ENCODE results near the gene STAC2.

STAC2 gene

GRCh38 chr17:39195568-39196160 is 30.1 kb downstream of the STAC2 start:
- no peak for TF ChIP-seq CTCF (IDR thresholded peaks at IDR 0.05; ENCODE audit: low read depth, low read length, missing control alignments)
- DNase-seq (ENCODE audit: low read depth): no peak
- in situ Hi-C loops (cut with HindIII; ENCODE audit: low sequenced_read_pairs): no loop called here
- peak overlapping the region; percentile 79 for H3K4me3 ChIP-seq (ENCODE audit: low read depth, low read length)

GRCh38 chr17:39194985-39195524 is 30.7 kb downstream of the STAC2 start:
- no peak for TF ChIP-seq CTCF (IDR thresholded peaks at IDR 0.05; ENCODE audit: low read depth, low read length, missing control alignments)
- in situ Hi-C loops (cut with HindIII; ENCODE audit: low sequenced_read_pairs): no loop called here
- DNase-seq (ENCODE audit: low read depth): no peak
- H3K4me3 ChIP-seq (ENCODE audit: low read depth, low read length): peak overlapping the region; percentile 79

GRCh38 chr17:39194089-39194984 is 31.4 kb downstream of the STAC2 start:
- no peak for DNase-seq (ENCODE audit: low read depth)
- TF ChIP-seq CTCF (IDR thresholded peaks at IDR 0.05; ENCODE audit: low read depth, low read length, missing control alignments): peak; percentile 53
- H3K4me3 ChIP-seq (ENCODE audit: low read depth, low read length): peak overlapping the region; percentile 79
- in situ Hi-C loops (cut with HindIII; ENCODE audit: low sequenced_read_pairs): no loop called here

GRCh38 chr17:39193346-39193745 is 32.4 kb downstream of the STAC2 start:
- in situ Hi-C loops (cut with HindIII; ENCODE audit: low sequenced_read_pairs): no loop called here
- DNase-seq (ENCODE audit: low read depth): no peak
- TF ChIP-seq CTCF (IDR thresholded peaks at IDR 0.05; ENCODE audit: low read depth, low read length, missing control alignments): no peak
- H3K4me3 ChIP-seq (ENCODE audit: low read depth, low read length): no peak overlapping the region

GRCh38 chr17:39192901-39193300 is 32.8 kb downstream of the STAC2 start:
- DNase-seq (ENCODE audit: low read depth): no peak
- TF ChIP-seq CTCF (IDR thresholded peaks at IDR 0.05; ENCODE audit: low read depth, low read length, missing control alignments): no peak
- in situ Hi-C loops (cut with HindIII; ENCODE audit: low sequenced_read_pairs): no loop called here
- H3K4me3 ChIP-seq (ENCODE audit: low read depth, low read length): no peak overlapping the region

- DNase-seq (ENCODE audit: low read depth): no peak
- no peak for TF ChIP-seq CTCF (IDR thresholded peaks at IDR 0.05; ENCODE audit: low read depth, low read length, missing control alignments)
- H3K4me3 ChIP-seq (ENCODE audit: low read depth, low read length): no peak overlapping the region
- in situ Hi-C loops (cut with HindIII; ENCODE audit: low sequenced_read_pairs): no loop called here
Measured at GRCh38 chr17:39191750-39192510, 33.8 kb downstream of the STAC2 start.
